ENCODE results near the gene MAML1. TPM values are rescaled to one million over a fixed set of nuclear protein-coding genes. Genes with fewer than 3 reads are reported as not detected.

MAML1 gene
- total RNA-seq, 1 experiment from 2014 or later: 42.2 TPM

- no peak for TF ChIP-seq CBFB (CRISPR knock-in tag; IDR thresholded peaks at IDR 0.05; ENCODE audit: low read depth)
- no peak; the same call in 1 of the 2 replicates for TF ChIP-seq MYBL2 (CRISPR knock-in tag; IDR thresholded peaks at IDR 0.05)
- TF ChIP-seq ZNF671 (CRISPR knock-in tag; IDR thresholded peaks at IDR 0.05): no peak
- no peak for TF ChIP-seq STAT6 (CRISPR knock-in tag; conservative IDR thresholded peaks at IDR 0.05; ENCODE audit: low read depth)
- TF ChIP-seq NFE2L1 (CRISPR knock-in tag; IDR thresholded peaks at IDR 0.05): no peak
- TF ChIP-seq NFATC4 (CRISPR knock-in tag; IDR thresholded peaks at IDR 0.05): no peak
- no peak for TF ChIP-seq PRDM15 (CRISPR knock-in tag; IDR thresholded peaks at IDR 0.05)
- no peak for TF ChIP-seq FOXK1 (CRISPR knock-in tag; IDR thresholded peaks at IDR 0.05)
- no peak for TF ChIP-seq EMX1 (CRISPR knock-in tag; IDR thresholded peaks at IDR 0.05)
- TF ChIP-seq HMGXB4 (CRISPR knock-in tag; IDR thresholded peaks at IDR 0.05): no peak
- TF ChIP-seq E2F4 (CRISPR knock-in tag; IDR thresholded peaks at IDR 0.05; ENCODE audit: borderline replicate concordance, low read depth): peak; percentile 15; the same call in 1 of the 2 replicates
These were observed 62.6 kb downstream of the MAML1 start (continued) for GRCh38 chr5:179795049-179795862.

- peak; percentile 61 for ATAC-seq
- CTCF ChIA-PET: interaction anchor here (0.5 to 5.7 kb wide), 16 partner anchors 10 to 810 kb away, joined by 3 to 39 read pairs (median 4); partner anchors contain the start of gene SQSTM1
- Mint-ChIP-seq H3K27ac (peak overlapping the region; percentile 90; the same call in 1 of the 2 replicates), H3K9me3 (no peaks in the 10 kb centered on the region), H3K27me3 (ENCODE audit: low read depth) (no peaks in the 10 kb centered on the region), H3K4me3 (peak overlapping the region; percentile 67), H3K4me1 (peaks cover 18% of the 10 kb centered on the region), H3K36me3 (peaks cover 15% of the 10 kb centered on the region)
- POLR2A ChIA-PET: interaction anchor here (1.0 to 1.1 kb wide), 2 partner anchors 10 to 64 kb away, joined by 3 to 4 read pairs; no protein-coding TSS in a partner anchor
- peak; percentile 84 for DNase-seq (ENCODE audit: low spot score)
- TF ChIP-seq RELA (CRISPR knock-in tag; IDR thresholded peaks at IDR 0.05; ENCODE audit: borderline replicate concordance): 0 out of 2 replicates have a peak, but pooled peaks have one; percentile 63
- no peak for TF ChIP-seq ZNF425 (CRISPR knock-in tag; conservative IDR thresholded peaks at IDR 0.05)
- TF ChIP-seq ERG (CRISPR knock-in tag; IDR thresholded peaks at IDR 0.05): 0 out of 2 replicates have a peak, but pooled peaks have one; percentile 21
- TF ChIP-seq MXD4 (CRISPR knock-in tag; IDR thresholded peaks at IDR 0.05; ENCODE audit: borderline replicate concordance): no peak
- no peak for TF ChIP-seq CREB1 (CRISPR knock-in tag; IDR thresholded peaks at IDR 0.05)
- TF ChIP-seq ZNF263 (CRISPR knock-in tag; IDR thresholded peaks at IDR 0.05; ENCODE audit: low read depth): no peak
- no peak for TF ChIP-seq IRF2 (CRISPR knock-in tag; IDR thresholded peaks at IDR 0.05; ENCODE audit: borderline replicate concordance, low read depth)
These were observed 63.5 kb downstream of the MAML1 start for GRCh38 chr5:179795863-179796833.

All from WTC11 (cell line).